Heart left ventricle (tissue), 13 donors: ENCODE data around the gene OGFRL1.

Experiments
- POLR2A ChIP-seq, 2 donors: fragments of 450-650 bp; IDR thresholded peaks; one replicate each; pipeline ENCODE4 v1.6.1; 2017; ENCODE audit warnings: antibody characterized with exemption in 2 of 2, mild to moderate bottlenecking in 2 of 2, moderate library complexity in 2 of 2
- TF ChIP-seq, protein P1 (sequence below), 12 donors: fragments of 200-600 bp; sonication (generic) in 4 of 12; IDR thresholded peaks; one replicate each; pipeline versions ENCODE4 v1.5.0 to v1.8.0; 2018 to 2022; ENCODE audit warnings: antibody characterized with exemption in 12 of 12, mild to moderate bottlenecking in 5 of 12
- donor health status: ischemic (EF 13 %, LVEDD 7.1; RV severe dilation, severe dysfunction).
- donor health status: DM: no; HTN: yes; CAD: no.
- donor health status: DM: no; HTN: no; CAD: no.
- donor health status: ischemic (EF 25% LVEDD 6.9; RV normal size, moderate dysfunction).
- donor health status: ischemic (EF 25% LVEDD 5.7; RV mildly dilated, moderate dysfunction).
- donor health status: ischemic (EF 35%, LVEDD 5.7; RV mildly dilated, moderate dysfunction).
- donor health status: nonischemic (EF 11% LVEDD 7.7; RV severe dilation, severe dysfunction).
- donor health status: DM: yes; HTN: yes; CAD: no.
- donor health status: PGD.
- donor health status: ischemic (EF 29% LVEDD 5.4; RV normal size, mild dysfunction).
- donor health status: nonischemic (EF 23%, LVEDD 6.1; RV moderate dilation, normal function).

DNA sequence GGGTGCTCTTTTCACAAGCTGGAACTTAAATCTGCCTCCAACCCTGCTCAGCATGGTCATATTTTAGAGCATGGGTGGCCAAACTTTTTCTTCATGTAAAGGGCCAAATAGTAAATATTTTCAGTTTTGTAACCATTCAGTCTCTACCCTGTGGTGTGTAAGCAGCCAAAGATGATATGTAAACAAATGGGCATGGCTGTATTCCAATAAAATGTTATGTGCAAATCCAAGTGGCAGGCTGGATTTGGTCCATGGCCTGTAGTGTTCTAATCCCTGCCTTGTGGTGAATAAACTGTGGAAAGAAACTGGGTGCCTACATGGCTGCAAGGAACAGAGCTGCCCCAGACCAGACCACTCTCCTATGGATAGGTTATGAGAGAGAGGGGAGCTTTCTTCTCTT lies 32.7 kb downstream of the OGFRL1 start:
- TF ChIP-seq, protein P1, sequence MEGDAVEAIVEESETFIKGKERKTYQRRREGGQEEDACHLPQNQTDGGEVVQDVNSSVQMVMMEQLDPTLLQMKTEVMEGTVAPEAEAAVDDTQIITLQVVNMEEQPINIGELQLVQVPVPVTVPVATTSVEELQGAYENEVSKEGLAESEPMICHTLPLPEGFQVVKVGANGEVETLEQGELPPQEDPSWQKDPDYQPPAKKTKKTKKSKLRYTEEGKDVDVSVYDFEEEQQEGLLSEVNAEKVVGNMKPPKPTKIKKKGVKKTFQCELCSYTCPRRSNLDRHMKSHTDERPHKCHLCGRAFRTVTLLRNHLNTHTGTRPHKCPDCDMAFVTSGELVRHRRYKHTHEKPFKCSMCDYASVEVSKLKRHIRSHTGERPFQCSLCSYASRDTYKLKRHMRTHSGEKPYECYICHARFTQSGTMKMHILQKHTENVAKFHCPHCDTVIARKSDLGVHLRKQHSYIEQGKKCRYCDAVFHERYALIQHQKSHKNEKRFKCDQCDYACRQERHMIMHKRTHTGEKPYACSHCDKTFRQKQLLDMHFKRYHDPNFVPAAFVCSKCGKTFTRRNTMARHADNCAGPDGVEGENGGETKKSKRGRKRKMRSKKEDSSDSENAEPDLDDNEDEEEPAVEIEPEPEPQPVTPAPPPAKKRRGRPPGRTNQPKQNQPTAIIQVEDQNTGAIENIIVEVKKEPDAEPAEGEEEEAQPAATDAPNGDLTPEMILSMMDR (IDR thresholded peaks at IDR 0.05), result no peak
- TF ChIP-seq POLR2A (IDR thresholded peaks at IDR 0.05), result no peak
